HUDEP-2 (cell line): ENCODE results near the gene FAM81A.
"Not testable (repeated sequence)": the region's sequence is repeated elsewhere in the genome, so short reads cannot be mapped to it uniquely, and the experiment has no call there.

Experiments
- DNase-seq, 76 experiments: peaks; one replicate each; lab custom pipeline; 2025; ENCODE audit not compliant: unreplicated experiment in 76 of 76; lab: John Stamatoyannopoulos, UW

FAM81A gene

DNA sequence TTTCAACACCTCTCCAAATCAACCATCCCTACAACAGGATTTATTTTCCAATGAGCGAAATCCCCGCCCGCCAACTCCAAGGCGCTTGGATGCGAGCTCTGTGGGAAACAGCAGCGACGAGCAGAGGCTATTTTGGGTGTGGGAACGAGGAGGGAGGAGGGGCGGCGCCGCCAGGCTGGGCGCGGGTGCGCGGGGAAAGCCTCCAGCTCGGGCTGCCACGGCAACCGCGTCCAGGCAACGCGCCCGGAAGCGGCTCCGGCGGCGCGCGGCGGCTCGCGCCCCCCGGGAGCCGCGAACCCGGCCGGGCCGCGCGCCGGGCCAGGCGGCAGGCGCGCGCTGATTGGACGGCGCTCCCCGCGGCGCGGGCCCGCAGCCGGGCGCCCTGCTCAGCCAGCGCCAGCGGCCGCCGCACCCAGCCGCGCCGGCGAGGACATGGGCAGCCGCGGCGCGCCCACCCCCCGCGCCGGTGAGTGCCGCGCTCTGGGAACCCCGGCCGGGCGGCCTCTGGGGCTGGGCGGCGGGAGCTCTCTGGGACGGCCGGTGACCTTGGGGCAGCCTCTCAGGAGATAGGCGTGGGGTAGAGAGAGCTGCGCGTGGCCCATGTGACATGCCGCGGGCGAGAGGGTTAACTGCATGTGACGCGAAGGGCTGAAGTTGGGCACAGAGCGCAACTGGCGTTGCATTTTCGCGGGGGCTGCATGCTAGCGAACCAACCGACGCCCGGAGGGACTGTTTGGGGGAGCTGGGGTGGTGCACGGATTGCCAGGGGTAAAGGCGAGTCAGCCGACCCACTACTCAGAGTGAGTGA is at the start of gene FAM81A:
TSS of gene FAM81A (plus strand) at position 370 of the 808 bp plus-strand sequence. CDS start 20,441 bp downstream, outside the sequence.
- peak in 55 of 76 experiments; percentile 3 to 73 (median 26) for DNase-seq

DNA sequence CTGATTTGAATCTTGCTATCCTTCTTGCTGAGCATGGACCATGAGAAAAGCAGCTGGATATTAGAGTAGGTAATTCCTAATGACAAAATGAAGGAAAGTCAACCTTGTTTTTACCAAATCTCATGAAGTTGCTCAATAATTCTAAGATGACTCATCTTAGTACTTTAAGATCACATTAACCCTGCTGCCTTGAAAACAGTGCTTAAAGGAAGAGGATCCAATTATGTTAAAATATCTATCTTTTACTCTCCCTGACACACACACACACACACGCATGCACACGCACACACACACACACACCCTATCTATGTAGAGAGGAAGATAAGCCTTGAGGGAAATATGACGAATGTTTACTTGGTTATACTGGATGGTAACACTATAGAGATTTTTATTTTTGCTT is 49.3 kb upstream of the FAM81A start:
- DNase-seq = no peak

DNA sequence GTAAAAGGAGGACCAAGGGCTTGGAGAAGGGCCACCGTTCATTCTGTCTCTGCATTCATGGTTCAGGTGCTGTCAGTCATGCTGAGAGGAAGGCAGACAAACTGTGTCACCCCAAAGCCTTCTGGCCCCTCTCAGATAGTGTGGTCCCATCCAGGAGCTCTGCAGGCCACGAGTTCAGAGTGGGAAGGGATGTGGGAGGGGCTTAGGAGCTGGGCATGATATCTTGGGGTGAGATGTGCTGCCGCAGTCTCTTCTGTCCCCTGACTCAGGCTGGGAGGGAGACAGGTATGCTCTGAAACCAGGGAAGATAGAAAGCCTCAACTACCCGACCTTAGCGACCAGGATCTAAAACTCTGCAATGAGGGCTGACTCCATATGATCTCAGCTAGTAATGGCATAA is 45.7 kb upstream of the FAM81A start:
- no peak for DNase-seq

DNA sequence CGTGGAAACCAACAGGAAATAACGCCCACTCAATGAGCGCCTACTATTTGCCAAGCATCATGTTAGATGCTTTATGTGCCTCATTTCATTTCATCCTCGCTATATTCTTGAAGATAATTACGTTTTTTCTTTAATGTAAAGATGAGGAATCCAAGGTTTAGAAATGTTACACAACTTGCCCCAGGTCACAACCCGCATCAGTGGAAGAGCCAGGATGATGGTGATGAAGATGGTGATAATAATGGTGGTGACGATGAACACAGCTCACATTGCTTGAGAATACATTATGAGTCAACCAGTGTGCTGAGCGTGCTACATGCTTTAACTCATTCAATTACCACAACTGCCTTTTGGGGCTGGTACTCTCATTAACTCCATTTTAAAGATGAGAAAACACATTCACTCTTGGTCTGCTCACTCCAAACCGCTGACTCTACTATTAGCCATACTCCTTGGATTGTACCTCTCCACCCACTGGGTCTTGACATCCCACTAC is 43.8 kb upstream of the FAM81A start:
- DNase-seq = no peak

DNA sequence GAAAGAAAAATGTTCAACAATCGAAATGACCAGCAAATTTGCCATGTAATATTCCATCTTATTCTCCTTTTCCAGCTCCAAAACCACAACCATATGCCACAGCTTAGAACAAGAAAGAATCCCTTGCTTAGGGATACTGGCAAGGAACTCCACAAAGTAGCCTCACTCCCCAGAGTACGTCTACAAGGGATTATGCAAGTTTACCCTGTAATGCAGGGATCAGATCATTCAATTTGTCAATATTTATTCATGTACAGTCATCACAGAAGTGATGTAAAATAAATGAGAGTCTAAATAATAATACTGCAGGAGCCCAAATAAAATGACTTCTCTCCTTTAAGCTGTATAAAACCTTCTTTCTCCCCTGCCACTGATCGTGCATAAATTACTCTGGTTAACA is 41.8 kb upstream of the FAM81A start:
- no peak for DNase-seq

DNA sequence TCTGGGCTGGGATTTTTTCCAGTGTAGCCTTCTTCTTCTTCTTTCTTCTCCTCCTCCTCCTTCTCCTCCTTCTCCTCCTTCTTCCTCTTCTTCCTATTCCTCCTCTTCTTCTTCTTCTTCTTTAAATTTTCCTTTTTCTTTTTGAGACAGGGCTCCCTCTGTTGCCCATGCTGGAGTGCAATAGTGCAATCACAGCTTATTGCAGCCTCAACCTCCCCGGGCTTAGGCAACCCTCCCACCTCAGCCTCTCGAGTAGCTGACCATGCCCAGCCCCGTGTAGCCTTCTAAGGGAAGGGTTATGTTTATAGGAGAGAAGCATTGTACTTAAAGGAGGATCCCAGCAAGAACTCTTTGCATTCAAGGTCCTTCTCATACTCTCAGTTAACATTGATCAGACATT is 41.3 kb upstream of the FAM81A start:
- no peak for DNase-seq

DNA sequence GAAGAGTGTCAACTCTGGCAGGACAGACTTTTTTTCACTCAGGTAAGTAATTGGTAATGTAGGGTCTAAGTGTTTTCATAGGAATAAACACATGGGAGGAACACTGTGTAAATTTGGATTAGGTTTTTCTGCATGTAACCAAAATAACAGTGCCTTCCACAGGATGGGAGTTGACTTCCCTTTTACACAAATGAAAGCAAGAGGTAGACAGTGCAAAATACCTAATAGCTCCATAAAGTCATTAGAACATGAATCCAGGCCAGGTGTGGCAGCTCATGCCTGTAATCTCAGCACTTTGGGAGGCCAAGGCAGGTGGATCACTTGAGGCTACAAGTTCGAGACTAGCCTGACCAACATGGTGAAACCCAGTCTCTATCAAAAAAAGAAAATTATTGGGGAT is 39.8 kb upstream of the FAM81A start:
- no peak for DNase-seq

DNA sequence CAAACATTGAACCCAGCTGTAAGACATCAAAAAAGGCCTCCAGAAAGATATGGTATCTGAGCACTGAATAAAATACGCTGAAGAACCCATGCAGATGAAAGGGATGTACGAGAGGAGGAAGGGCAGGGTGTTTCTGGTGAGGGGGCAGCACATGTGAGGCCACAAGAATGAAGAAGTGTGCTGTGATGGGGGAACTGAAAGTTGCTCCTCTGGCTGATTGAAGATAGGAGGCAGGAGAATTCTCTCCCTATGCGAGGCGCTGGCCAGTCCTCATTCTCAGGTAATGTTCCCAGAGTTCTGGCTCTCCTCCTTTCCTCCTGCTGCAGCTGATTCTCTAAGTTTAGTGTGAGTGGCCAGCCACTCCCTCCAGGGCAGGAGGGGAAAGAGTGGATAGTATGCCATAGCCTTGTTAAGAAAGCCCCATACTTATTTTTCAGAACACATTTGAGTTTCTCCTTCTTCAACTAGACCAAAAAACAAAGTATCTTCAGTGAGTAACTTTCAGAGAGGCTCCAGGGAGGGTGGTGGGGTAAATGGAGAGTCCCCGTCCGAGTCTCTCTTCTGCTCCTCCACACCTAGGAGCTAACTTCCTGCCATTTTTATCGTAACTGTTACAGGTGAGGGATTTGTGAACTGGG is 38.4 kb upstream of the FAM81A start:
- no peak for DNase-seq

DNA sequence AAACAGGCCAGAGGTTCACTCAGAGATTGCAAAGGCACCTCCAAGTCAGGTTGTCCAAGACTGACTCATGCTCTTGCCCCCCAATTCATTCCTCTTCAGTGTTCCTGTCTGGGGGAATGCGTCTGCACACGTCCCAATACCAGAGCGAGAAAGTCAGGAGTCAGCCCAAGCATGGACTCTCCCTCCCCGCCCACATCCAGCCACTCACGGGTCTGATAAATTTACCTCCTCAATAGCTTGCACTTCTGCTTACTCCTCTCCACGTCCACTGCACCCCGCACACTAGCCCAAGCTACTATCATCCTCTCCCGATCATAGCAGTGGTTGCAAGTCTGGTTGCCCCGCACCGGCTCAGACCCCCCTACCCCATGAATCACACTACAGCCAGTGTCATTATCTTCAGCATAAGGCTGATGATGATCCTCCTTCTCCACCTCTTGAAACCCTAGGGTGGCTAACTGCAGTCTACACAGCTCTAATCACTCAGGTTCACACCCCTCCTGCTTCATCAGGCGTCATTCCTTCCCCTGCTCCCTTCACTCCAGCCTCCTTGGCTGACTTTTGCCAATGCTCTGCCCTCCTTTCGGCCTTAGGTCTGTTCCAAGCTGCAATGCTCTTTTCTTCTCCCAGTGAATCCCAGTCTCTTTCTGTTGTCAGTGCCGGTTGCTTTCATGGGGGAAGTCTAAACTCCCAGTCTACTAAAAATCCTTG is 37.7 kb upstream of the FAM81A start:
- no peak for DNase-seq

DNA sequence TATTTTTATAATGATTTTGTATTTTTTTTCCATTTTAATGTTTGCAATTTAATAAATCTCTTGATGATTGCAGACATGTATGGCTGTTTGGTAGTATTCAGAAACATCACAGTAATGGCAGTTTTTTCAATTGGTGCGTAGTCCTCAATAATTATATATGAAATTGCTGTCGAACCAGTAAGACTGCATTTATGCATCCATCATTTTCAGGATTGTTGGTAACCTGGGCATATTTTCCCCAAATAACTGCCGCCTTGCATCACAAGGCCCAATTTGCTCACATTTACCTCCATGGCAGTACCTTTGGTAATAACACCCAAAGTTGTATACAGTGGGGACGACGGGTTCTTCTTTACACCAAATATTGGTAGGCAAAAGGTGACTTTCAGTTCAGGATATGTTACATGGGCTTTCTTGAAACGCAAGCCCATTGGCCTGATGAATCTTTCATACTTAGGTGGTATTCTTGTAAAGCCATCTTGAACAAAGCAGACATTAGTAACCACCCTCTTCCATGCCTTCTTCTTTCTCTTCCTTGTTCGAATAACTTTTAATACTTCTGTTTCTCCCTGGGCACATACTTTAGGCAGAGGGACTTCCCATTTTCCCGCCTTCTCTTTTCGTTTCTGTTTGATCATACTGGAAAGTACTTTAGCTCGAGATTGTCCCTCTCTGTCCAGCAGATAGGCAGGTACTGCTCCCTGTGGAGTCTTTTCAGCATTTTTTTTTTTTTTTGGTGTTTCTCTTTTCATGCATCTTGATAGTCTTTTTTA is 36.7 kb upstream of the FAM81A start:
- DNase-seq = not testable (repeated sequence)

DNA sequence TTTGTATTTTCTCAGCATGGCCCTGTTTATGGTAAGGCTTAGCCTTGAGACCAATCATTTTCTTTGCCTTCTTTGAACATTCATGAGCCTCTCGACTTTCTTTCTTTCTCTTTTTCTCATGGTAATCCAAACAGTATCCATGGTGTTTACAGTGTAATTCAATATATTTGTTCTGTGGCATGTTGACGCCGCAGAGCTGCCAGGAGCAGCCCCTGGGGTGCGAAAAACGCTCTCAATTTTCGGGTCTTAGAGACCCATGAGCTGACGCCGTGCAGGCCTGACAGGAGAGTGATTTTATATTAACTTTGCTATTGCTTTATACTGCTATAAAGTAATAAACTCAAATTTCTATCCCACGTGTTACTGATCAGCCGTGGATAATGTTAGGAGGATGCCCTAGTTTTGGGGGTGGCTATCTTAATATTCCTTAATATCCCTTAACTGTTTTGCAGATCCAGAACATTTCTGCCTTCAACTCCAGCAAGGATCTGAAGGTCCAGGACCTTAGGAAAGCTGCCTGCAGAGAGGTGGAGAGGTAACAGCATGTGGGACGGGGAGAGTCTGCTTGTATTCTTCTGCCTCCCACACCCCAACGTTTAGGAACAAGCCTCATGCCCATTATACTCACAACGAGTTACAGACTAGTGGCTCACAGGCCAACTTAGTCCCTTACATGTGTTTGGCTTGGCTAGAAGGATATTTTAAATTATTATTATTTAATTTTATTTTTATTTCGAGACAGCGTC is 36.0 kb upstream of the FAM81A start:
- no peak for DNase-seq

DNA sequence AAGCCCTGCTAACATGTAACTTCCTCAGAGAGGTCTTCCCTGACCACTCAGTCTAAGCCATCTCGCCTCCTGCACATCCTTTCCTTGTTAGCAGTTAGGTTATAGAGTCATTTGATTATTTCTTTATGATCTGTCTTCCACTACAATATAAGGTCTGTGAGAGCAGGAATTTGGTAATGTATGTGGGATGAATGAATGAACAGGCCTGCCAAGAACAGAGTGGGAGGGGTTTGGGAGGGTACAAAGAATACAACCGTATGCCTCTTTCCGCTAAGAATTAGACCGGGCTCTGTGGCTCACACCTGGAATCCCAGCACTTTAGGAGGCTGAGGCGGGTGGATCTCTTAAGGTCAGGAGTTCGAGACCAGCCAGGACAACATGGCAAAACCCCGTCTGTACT is 32.9 kb upstream of the FAM81A start:
- DNase-seq = no peak

DNA sequence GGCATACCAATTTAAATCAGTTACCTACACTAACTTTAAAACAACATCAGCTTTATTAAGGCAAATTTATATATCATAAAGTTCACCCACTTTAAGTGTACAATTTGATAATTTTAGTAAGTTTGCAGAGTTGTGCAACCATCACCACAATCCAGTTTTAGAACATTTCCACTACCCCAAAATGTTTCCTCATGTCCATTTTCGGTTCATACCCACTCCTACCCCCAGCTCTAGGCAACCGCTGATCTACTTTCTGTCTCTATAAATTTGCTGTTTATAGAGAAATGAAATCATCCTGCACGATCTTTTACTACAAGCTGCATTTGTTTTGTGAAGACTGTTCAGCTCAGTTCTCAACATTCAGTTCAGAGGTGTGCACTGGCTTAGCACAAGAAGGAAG is 31.5 kb upstream of the FAM81A start:
- no peak for DNase-seq

DNA sequence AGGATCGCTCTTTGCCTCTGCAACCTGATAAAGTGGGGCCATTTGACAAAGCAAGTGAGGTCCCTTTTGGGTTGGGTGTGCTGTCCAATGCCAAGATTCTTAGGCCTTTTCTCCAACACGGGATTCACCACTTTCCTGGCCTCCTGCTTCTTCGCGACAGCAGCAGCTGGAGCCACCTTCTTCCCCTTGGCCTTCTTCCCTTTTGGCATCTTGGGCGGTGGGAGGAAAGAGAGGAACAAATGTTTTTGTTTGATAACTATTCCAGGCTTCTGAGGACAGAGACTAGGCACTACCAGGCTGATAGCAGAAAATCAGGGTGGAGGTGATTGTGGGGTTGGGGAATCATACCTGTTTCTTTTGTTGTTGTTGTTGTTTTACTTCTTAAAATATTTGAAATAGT is 30.0 kb upstream of the FAM81A start:
- DNase-seq = no peak

DNA sequence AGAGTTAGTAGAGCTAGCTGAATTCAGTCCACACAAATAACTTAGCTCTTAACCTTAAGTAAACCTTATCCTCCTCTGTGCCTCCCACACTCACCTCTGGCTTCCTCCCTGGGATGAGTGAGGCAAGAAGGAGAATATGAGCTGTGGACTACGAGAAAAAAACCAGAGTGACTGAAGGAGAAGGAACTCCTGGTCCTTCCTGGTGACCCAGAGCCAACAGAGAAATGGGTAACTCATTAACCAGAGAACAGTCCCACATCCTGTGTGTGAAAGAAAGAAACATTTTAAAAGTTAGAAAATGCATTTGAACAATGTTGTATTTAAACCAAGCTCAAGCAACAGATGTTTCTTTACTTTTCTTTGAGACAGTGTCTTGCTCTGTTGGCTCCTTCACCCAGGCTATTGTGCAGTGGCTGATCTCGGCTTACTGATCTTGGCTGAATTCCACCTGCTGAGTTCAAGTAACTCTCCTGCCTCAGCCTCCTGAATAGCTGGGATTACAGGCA is 27.5 kb upstream of the FAM81A start:
- DNase-seq = no peak

DNA sequence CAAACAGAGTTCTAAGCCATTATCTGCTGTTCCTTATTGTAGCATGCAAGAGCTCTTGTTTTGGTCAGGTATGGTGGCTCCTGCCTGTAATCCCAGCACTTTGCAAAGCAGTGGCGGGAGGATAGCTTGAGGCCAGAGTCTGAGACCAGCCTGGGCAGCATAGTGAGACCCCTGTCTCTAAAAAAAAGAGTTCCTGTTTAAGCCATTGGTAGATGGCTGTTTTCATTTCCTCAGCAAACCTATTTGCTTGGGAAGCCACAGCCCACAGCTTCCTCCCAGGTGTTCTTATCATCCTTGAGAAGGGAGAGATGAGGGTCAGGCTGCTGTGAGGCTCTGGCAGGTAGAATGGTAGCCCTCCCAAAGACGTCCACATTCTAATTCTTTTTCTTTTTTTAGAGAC is 24.4 kb upstream of the FAM81A start:
- DNase-seq = no peak

DNA sequence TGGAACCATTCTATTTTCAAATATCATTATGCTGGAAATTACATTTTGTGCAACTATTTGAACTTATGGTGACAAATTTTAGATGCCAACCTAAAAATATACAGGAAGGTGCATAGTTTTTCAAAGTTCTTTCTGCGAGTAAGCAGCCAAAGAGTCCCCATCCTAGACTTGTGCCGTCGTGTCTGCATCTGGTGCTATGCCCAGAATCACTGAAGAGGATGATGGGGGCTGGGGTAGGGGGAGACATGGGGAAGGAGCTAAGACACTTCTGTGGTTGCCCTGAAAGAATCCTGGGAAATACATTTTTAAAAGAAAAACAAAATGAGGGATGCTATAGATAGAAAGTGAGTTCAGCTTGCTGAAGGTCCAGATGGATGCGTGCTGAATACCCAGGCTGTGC is 21.2 kb upstream of the FAM81A start:
- no peak for DNase-seq

DNA sequence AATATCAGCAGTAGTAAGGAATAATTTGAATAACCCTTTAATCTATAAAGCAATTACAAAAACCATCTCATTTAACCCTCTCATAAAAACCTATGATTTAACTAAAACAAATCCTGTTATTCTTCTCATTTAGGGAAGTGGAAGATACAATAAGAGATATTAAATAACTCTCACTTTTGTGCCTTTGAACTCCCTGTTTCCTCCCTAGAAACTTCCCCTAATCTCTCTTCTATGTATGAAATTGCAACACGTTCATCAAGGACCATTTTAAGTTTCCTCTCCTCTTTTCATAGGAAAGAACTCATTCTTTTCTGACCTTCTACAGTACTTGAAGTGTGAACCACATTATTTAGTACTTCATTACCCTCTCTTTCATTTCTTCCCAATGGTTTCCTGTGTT is 18.8 kb upstream of the FAM81A start:
- DNase-seq = no peak

DNA sequence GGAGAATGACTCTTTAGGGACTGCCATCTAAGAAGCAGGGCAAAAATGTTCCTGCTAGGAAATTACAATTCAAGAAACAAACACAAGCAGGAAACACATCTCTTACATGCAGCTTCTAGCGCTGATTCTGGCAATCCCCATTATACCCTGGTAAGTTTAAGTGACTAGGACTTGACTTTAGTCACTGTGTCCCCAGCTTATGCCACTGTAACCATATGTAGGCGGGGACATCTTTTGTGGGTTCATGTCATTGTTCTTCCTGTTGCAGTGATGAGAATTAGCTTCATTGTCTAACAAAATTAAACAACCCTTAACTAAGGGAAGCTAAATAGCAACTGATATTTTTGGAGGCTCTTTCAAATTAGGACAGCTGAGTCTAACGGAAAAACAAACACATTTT is 17.9 kb upstream of the FAM81A start:
- DNase-seq = no peak
